Caki2 (cell line): ENCODE results near the gene KIFAP3. TPM values are rescaled to one million over a fixed set of nuclear protein-coding genes. Genes with fewer than 3 reads are reported as not detected.
"Not testable (repeated sequence)": the region's sequence is repeated elsewhere in the genome, so short reads cannot be mapped to it uniquely, and the experiment has no call there.

Experiments used
- DNase-seq: peaks from one replicate; pipeline ENCODE4 v3.0.0-alpha.2; 2015; ENCODE audit warnings: low read depth
- in situ Hi-C: cut with HindIII; loops from 2 replicates; pipeline ENCODE4 v1.10.0; 2016; ENCODE audit warnings: low sequenced_read_pairs, low pct_unique_long_range_greater_than_20kb, mixed read lengths
- total RNA-seq: library from RNA; depleted of rRNA; stranded (reverse); fragments of >200 nt; shearing (Covaris generic); gene quantifications from 2 replicates; pipeline ENCODE4 v1.2.3, GENCODE V29; 2014; ENCODE audit warnings: low replicate concordance

KIFAP3 gene
- total RNA-seq, 1 experiment from 2014 or later = 69.9 TPM

GRCh38 chr1:170068923-170069322 is 5.6 kb downstream of the KIFAP3 start:
- no peak for DNase-seq
- in situ Hi-C loops = no loop called here

- in situ Hi-C loops = no loop called here
- DNase-seq = peak; percentile 89
These were observed 7.2 kb downstream of the KIFAP3 start for GRCh38 chr1:170067253-170067819.

- DNase-seq = no peak
- in situ Hi-C loops = no loop called here
These were observed 9.7 kb downstream of the KIFAP3 start for GRCh38 chr1:170064821-170065220.

- in situ Hi-C loops = no loop called here
- peak; percentile 86 for DNase-seq
These were observed 11.2 kb downstream of the KIFAP3 start for GRCh38 chr1:170063109-170063826.

- DNase-seq, in situ Hi-C loops: not testable (repeated sequence)
These were observed 12.8 kb downstream of the KIFAP3 start for GRCh38 chr1:170061676-170062075.

GRCh38 chr1:170060015-170060520 is 14.4 kb downstream of the KIFAP3 start:
- DNase-seq, in situ Hi-C loops: not testable (repeated sequence)

GRCh38 chr1:170049176-170049800 is 25.2 kb downstream of the KIFAP3 start:
- no peak for DNase-seq
- in situ Hi-C loops = no loop called here

GRCh38 chr1:170048515-170048914 is 26.0 kb downstream of the KIFAP3 start:
- in situ Hi-C loops = no loop called here
- no peak for DNase-seq

GRCh38 chr1:170044187-170044586 is 30.3 kb downstream of the KIFAP3 start:
- DNase-seq = no peak
- in situ Hi-C loops = no loop called here

GRCh38 chr1:170041423-170042192 is 32.9 kb downstream of the KIFAP3 start:
- in situ Hi-C loops = no loop called here

GRCh38 chr1:170032531-170033280 is 41.8 kb downstream of the KIFAP3 start:
- peak; percentile 33 for DNase-seq
- in situ Hi-C loops = no loop called here

More at GRCh38 chr1:170041423-170042192, 32.9 kb downstream of the KIFAP3 start:
- no peak for DNase-seq

GRCh38 chr1:170030212-170030611 is 44.3 kb downstream of the KIFAP3 start:
- DNase-seq = peak; percentile 79
- in situ Hi-C loops = no loop called here

- DNase-seq = no peak
- in situ Hi-C loops = no loop called here
These were observed 46.7 kb downstream of the KIFAP3 start for GRCh38 chr1:170027760-170028159.

- in situ Hi-C loops = no loop called here
- DNase-seq = no peak
These were observed 53.6 kb downstream of the KIFAP3 start for GRCh38 chr1:170020859-170021258.

- in situ Hi-C loops = no loop called here
- no peak for DNase-seq
These were observed 57.0 kb downstream of the KIFAP3 start for GRCh38 chr1:170017478-170017877.

GRCh38 chr1:170012920-170013319 is 61.6 kb downstream of the KIFAP3 start:
- DNase-seq = no peak
- in situ Hi-C loops = no loop called here

GRCh38 chr1:170010443-170010842 is 64.1 kb downstream of the KIFAP3 start:
- in situ Hi-C loops = no loop called here
- no peak for DNase-seq

GRCh38 chr1:170009551-170009950 is 64.9 kb downstream of the KIFAP3 start:
- in situ Hi-C loops = no loop called here
- no peak for DNase-seq
